IMR-90 (cell line): ENCODE data around the gene MGAT5. TPM values are rescaled to one million over a fixed set of nuclear protein-coding genes. Genes with fewer than 3 reads are reported as not detected.

Experiments
- ATAC-seq: fragments of 200-7000 bp; cut with Tn5 transposase; 2 replicates; pipeline ENCODE4 v1.9.1; 2020; ENCODE audit warnings: low read depth, mild to moderate bottlenecking, moderate library complexity
- BruUV-seq: library from RNA; stranded (reverse); fragments of 400-500 nt; replicated peaks from 2 replicates; lab custom pipeline; 2021; lab: Mats Ljungman, UMichigan
- CTCF ChIA-PET: fragments of 300-600 bp; formaldehyde crosslinking; extraction: SDS; loops from one replicate; lab custom pipeline; 2021; ENCODE audit warnings: antibody characterized with exemption; lab: Yijun Ruan, JAX
- POLR2A ChIA-PET: fragments of 300-600 bp; sonication (Branson Sonifier 250); formaldehyde crosslinking; loops from one replicate; lab custom pipeline; 2022; ENCODE audit warnings: antibody characterized with exemption; ENCODE audit not compliant: unreplicated experiment; lab: Charles Lee
- DNase-seq: peaks from one replicate; pipeline ENCODE4 v3.0.0; 2013
- H2AFZ ChIP-seq: replicated peaks from 2 replicates; pipeline ENCODE3; 2013; ENCODE audit warnings: low read length, mild to moderate bottlenecking; ENCODE audit not compliant: poor library complexity
- H2AK5ac ChIP-seq: 2 replicates; pipeline ENCODE4 v1.6.1; 2013; ENCODE audit warnings: low read depth, low read length, inconsistent platforms
- H2AK9ac ChIP-seq: replicated peaks from 2 replicates; pipeline ENCODE3; 2013; ENCODE audit warnings: mild to moderate bottlenecking, low read depth, low read length, moderate library complexity; ENCODE audit not compliant: poor library complexity
- H2BK120ac ChIP-seq: 2 replicates; pipeline ENCODE4 v1.6.1; 2013; ENCODE audit warnings: low read depth, low read length, inconsistent platforms
- H2BK15ac ChIP-seq: 3 replicates; pipeline ENCODE4 v1.6.1; 2013; ENCODE audit warnings: low read depth, low read length, inconsistent platforms
- H2BK20ac ChIP-seq: 2 replicates; pipeline ENCODE4 v1.6.1; 2013; ENCODE audit warnings: low read depth, mild to moderate bottlenecking, inconsistent platforms, low read length, moderate library complexity
- H2BK5ac ChIP-seq: 2 replicates; pipeline ENCODE4 v1.6.1; 2013; ENCODE audit warnings: mild to moderate bottlenecking, low read depth, low read length, inconsistent platforms; ENCODE audit not compliant: poor library complexity, severe bottlenecking
- H3K14ac ChIP-seq: replicated peaks from 2 replicates; pipeline ENCODE4 v1.6.1; 2013; ENCODE audit warnings: low read depth, low read length, inconsistent platforms
- H3K18ac ChIP-seq: 2 replicates; pipeline ENCODE4 v1.6.1; 2013; ENCODE audit warnings: low read depth, low read length, control low read depth
- H3K23ac ChIP-seq: 2 replicates; pipeline ENCODE4 v1.6.1; 2013; ENCODE audit warnings: low read depth, low read length, inconsistent platforms
- H3K27ac ChIP-seq: 2 replicates; pipeline ENCODE4 v1.5.1; 2013; ENCODE audit warnings: mild to moderate bottlenecking, control low read depth, low read length; ENCODE audit not compliant: insufficient read depth
- H3K27me3 ChIP-seq: 2 replicates; pipeline ENCODE4 v1.6.1; 2013; ENCODE audit warnings: low read length; ENCODE audit not compliant: control insufficient read depth, insufficient read depth
- H3K36me3 ChIP-seq: 2 replicates; pipeline ENCODE4 v1.6.1; 2013; ENCODE audit warnings: low read length, mixed read lengths; ENCODE audit not compliant: control insufficient read depth, insufficient read depth
- H3K4ac ChIP-seq: 2 replicates; pipeline ENCODE4 v1.6.1; 2013; ENCODE audit warnings: low read depth, low read length, inconsistent platforms
- H3K4me1 ChIP-seq: 2 replicates; pipeline ENCODE4 v1.6.1; 2013; ENCODE audit warnings: low read length, mixed read lengths; ENCODE audit not compliant: control insufficient read depth, insufficient read depth
- H3K4me2 ChIP-seq: 2 replicates; pipeline ENCODE4 v1.6.1; 2013; ENCODE audit warnings: low read depth, mild to moderate bottlenecking, control low read depth, low read length, moderate library complexity
- H3K4me3 ChIP-seq: 2 replicates; pipeline ENCODE4 v1.5.1; 2013; ENCODE audit warnings: low read depth, mild to moderate bottlenecking, control low read depth, low read length, moderate library complexity; ENCODE audit not compliant: insufficient read depth
- H3K56ac ChIP-seq: 2 replicates; pipeline ENCODE4 v1.6.1; 2013; ENCODE audit warnings: low read length, inconsistent platforms; ENCODE audit not compliant: insufficient read depth; ENCODE audit errors: extremely low read depth
- H3K79me1 ChIP-seq, 2 experiments: 2 replicates each; pipeline ENCODE4 v1.6.1; 2013; ENCODE audit warnings: low read length in 2 of 2, inconsistent platforms in 1 of 2, low read depth in 1 of 2
- H3K9ac ChIP-seq: 2 replicates; pipeline ENCODE4 v1.6.1; 2013; ENCODE audit warnings: low read depth, low read length, control low read depth
- H3K9me1 ChIP-seq: 2 replicates; pipeline ENCODE4 v1.6.1; 2013; ENCODE audit warnings: low read length, inconsistent platforms; ENCODE audit not compliant: insufficient read depth
- H3K9me3 ChIP-seq: 2 replicates; pipeline ENCODE4 v1.6.1; 2013; ENCODE audit warnings: low read length; ENCODE audit not compliant: control insufficient read depth, insufficient read depth
- H4K20me1 ChIP-seq: 2 replicates; pipeline ENCODE4 v1.6.1; 2013; ENCODE audit warnings: low read length, inconsistent platforms; ENCODE audit not compliant: insufficient read depth
- H4K5ac ChIP-seq: 2 replicates; pipeline ENCODE4 v1.6.1; 2013; ENCODE audit warnings: mild to moderate bottlenecking, low read depth, low read length, control low read depth
- H4K8ac ChIP-seq, 2 experiments: 2 replicates each; pipeline ENCODE4 v1.6.1; 2013; ENCODE audit warnings: low read depth in 2 of 2, low read length in 2 of 2, control low read depth in 1 of 2, inconsistent platforms in 1 of 2
- H4K91ac ChIP-seq: 2 replicates; pipeline ENCODE4 v1.6.1; 2013; ENCODE audit warnings: low read depth, low read length, inconsistent platforms; ENCODE audit not compliant: insufficient read depth
- BHLHE40 ChIP-seq: fragments of 150-350 bp; IDR thresholded peaks from 2 replicates; pipeline ENCODE4 v1.6.1; 2016; ENCODE audit warnings: mild to moderate bottlenecking, low read depth, low read length
- CEBPB ChIP-seq: IDR thresholded peaks from 2 replicates; pipeline ENCODE4 v1.6.1; 2012; ENCODE audit warnings: low read depth, low read length, improper control_type of control experiment
- CHD1 ChIP-seq: IDR thresholded peaks from 2 replicates; pipeline ENCODE4 v1.6.1; 2012; ENCODE audit warnings: low read depth, low read length, improper control_type of control experiment
- FOS ChIP-seq: fragments of 150-350 bp; IDR thresholded peaks from 2 replicates; pipeline ENCODE4 v1.6.1; 2016; ENCODE audit warnings: low read depth, low read length
- MAFK ChIP-seq: IDR thresholded peaks from 2 replicates; pipeline ENCODE4 v1.6.1; 2012; ENCODE audit warnings: low read depth, low read length, improper control_type of control experiment
- MAZ ChIP-seq: IDR thresholded peaks from 2 replicates; pipeline ENCODE4 v1.6.1; 2012; ENCODE audit warnings: low read depth, mild to moderate bottlenecking, low read length, improper control_type of control experiment, moderate library complexity, borderline replicate concordance
- MXI1 ChIP-seq: IDR thresholded peaks from 2 replicates; pipeline ENCODE4 v1.6.1; 2012; ENCODE audit warnings: low read depth, mild to moderate bottlenecking, low read length, moderate library complexity, borderline replicate concordance
- NFE2L2 ChIP-seq: fragments of 150-350 bp; IDR thresholded peaks from 2 replicates; pipeline ENCODE4 v1.6.1; 2016; ENCODE audit warnings: low read depth, mild to moderate bottlenecking, low read length
- POLR2A ChIP-seq: IDR thresholded peaks from 2 replicates; pipeline ENCODE4 v1.6.1; 2012; ENCODE audit warnings: mild to moderate bottlenecking, low read depth, low read length
- RAD21 ChIP-seq: IDR thresholded peaks from 2 replicates; pipeline ENCODE4 v1.6.1; 2012; ENCODE audit warnings: low read length, improper control_type of control experiment
- RCOR1 ChIP-seq: IDR thresholded peaks from 2 replicates; pipeline ENCODE4 v1.6.1; 2012; ENCODE audit warnings: mild to moderate bottlenecking, low read length, improper control_type of control experiment; ENCODE audit not compliant: insufficient replicate concordance
- RFX5 ChIP-seq: IDR thresholded peaks from 2 replicates; pipeline ENCODE4 v1.8.0; 2012; ENCODE audit warnings: low read depth, mild to moderate bottlenecking, low read length, moderate library complexity
- SMC3 ChIP-seq: fragments of 150-350 bp; IDR thresholded peaks from 2 replicates; pipeline ENCODE4 v1.6.1; 2016; ENCODE audit warnings: low read depth, mild to moderate bottlenecking, antibody characterized with exemption, low read length, moderate library complexity
- WGBS, 2 experiments: methylation state at CpG; one replicate each; pipeline versions ENCODE4 v1.1.5 to v1.1.7; 2013; ENCODE audit warnings: missing lambda C conversion rate in 2 of 2; ENCODE audit not compliant: insufficient read length in 1 of 2; ENCODE audit errors: extremely low coverage in 2 of 2; 5-methylcytosine and 5-hydroxymethylcytosine counted together
- dilution Hi-C: fragments of 300-500 bp; cut with HindIII; formaldehyde crosslinking; loops from one replicate; pipeline ENCODE4 v1.14.3; 2018; ENCODE audit warnings: low sequenced_read_pairs; ENCODE audit not compliant: unreplicated experiment
- in situ Hi-C: fragments of 300-500 bp; cut with MboI; formaldehyde crosslinking; loops from 3 replicates; pipeline ENCODE4 v1.14.3; 2019; ENCODE audit warnings: low sequenced_read_pairs, inconsistent platforms, mixed read lengths
- intact Hi-C: fragments of 100-400 bp; cut with micrococcal nuclease; formaldehyde crosslinking; loops from 2 replicates; pipeline ENCODE4 v1.10.0; 2022
- polyA plus RNA-seq, 3 experiments: library from polyadenylated mRNA; depleted of rRNA; stranded (reverse); fragments of >200 nt; gene quantifications; 2 replicates each; pipeline ENCODE4 v1.2.3, GENCODE V29; 2012; ENCODE audit warnings: low replicate concordance in 1 of 3
- total RNA-seq: library from RNA; depleted of rRNA; stranded (reverse); fragments of >200 nt; gene quantifications from 2 replicates; pipeline ENCODE4 v1.2.3, GENCODE V29; 2012
- TF ChIP-seq, protein P1 (sequence below): fragments of 150-350 bp; IDR thresholded peaks from 2 replicates; pipeline ENCODE4 v1.6.1; 2017; ENCODE audit warnings: mild to moderate bottlenecking, antibody characterized with exemption, low read length, low read depth
- TF ChIP-seq, protein P2 (sequence below): fragments of 150-350 bp; IDR thresholded peaks from 2 replicates; pipeline ENCODE4 v1.6.1; 2016; ENCODE audit warnings: low read depth, mild to moderate bottlenecking, low read length, moderate library complexity, borderline replicate concordance
- TF ChIP-seq, protein P3 (sequence below): conservative IDR thresholded peaks from 2 replicates; pipeline ENCODE4 v1.5.1; 2012; ENCODE audit warnings: mild to moderate bottlenecking, low read depth, low read length, improper control_type of control experiment

The MGAT5 gene
- total and polyA plus RNA-seq, 2 of the 4 experiments (the other 2 are of a cell fraction): 22.9 to 59.9 TPM

DNA sequence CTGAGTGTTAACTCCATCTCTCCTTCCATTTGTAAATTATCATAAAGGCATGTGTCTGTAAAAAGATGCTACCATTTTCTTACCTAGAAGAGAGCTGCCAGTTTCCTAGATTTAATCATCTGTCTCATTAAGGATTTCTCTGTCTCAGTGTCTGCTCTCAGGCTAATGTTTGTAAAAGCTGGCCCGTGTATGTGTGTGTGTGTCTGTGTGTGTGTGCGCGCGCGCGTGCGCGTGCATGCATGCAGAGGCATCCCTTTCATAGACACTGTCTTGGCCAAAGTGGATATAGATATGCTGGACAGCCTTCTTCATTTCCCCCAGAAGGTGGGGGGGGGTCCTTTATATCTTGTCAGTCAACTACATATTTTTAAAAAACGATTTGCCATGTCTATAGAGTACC lies 18.9 kb downstream of the MGAT5 start:
- H3K56ac ChIP-seq: no peak overlapping the region
- ATAC-seq (no peak), DNase-seq (no peak)
- no peak overlapping the region for H3K27ac ChIP-seq
- POLR2A ChIA-PET: no interaction called here
- H4K20me1 ChIP-seq: peaks cover 21% of the 10 kb centered on the region
- H3K18ac ChIP-seq: no peak overlapping the region
- no peaks in the 10 kb centered on the region for H3K9me3 ChIP-seq
- no peak overlapping the region for H2BK15ac ChIP-seq
- no peak overlapping the region for H4K5ac ChIP-seq
- intact Hi-C loops: no loop called here
- no peak overlapping the region for H2BK20ac ChIP-seq
- no peak overlapping the region for H3K14ac ChIP-seq
- H3K4ac ChIP-seq: no peak overlapping the region
- no peak overlapping the region for H2AK9ac ChIP-seq
- no peaks in the 10 kb centered on the region for H3K27me3 ChIP-seq
- peaks cover 3% of the 10 kb centered on the region; the same call in 1 of the 2 replicates for H3K4me1 ChIP-seq
- H4K8ac ChIP-seq: no peak overlapping the region
- no peak overlapping the region for H4K91ac ChIP-seq
- WGBS, 2 experiments: no CpG with 5 or more reads among the region's 9 CpGs
- no peak overlapping the region for H2AK5ac ChIP-seq
- H3K4me2 ChIP-seq: no peak overlapping the region
- BruUV-seq: no TSS peak
- H3K23ac ChIP-seq: no peak overlapping the region
- CTCF ChIA-PET: no interaction called here
- H3K9ac ChIP-seq: no peak overlapping the region
- dilution Hi-C loops: no loop called here
- H2BK5ac ChIP-seq: no peak overlapping the region
- H3K4me3 ChIP-seq: no peak overlapping the region
- peaks cover 31 to 63% of the 10 kb centered on the region in 2 experiments for H3K79me1 ChIP-seq
- H2AFZ ChIP-seq: no peak overlapping the region
- TF ChIP-seq POLR2A: no peak
- no peak for TF ChIP-seq NFE2L2
- no peak for TF ChIP-seq MAFK
- no peak for TF ChIP-seq SMC3
- TF ChIP-seq MAZ: no peak
- TF ChIP-seq, protein P1, sequence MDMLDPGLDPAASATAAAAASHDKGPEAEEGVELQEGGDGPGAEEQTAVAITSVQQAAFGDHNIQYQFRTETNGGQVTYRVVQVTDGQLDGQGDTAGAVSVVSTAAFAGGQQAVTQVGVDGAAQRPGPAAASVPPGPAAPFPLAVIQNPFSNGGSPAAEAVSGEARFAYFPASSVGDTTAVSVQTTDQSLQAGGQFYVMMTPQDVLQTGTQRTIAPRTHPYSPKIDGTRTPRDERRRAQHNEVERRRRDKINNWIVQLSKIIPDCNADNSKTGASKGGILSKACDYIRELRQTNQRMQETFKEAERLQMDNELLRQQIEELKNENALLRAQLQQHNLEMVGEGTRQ: no peak
- TF ChIP-seq RAD21: no peak
- no peak for TF ChIP-seq BHLHE40
- TF ChIP-seq, protein P2, sequence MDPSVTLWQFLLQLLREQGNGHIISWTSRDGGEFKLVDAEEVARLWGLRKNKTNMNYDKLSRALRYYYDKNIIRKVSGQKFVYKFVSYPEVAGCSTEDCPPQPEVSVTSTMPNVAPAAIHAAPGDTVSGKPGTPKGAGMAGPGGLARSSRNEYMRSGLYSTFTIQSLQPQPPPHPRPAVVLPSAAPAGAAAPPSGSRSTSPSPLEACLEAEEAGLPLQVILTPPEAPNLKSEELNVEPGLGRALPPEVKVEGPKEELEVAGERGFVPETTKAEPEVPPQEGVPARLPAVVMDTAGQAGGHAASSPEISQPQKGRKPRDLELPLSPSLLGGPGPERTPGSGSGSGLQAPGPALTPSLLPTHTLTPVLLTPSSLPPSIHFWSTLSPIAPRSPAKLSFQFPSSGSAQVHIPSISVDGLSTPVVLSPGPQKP: no peak
- TF ChIP-seq RCOR1: no peak
- TF ChIP-seq FOS: no peak
- TF ChIP-seq, protein P3, sequence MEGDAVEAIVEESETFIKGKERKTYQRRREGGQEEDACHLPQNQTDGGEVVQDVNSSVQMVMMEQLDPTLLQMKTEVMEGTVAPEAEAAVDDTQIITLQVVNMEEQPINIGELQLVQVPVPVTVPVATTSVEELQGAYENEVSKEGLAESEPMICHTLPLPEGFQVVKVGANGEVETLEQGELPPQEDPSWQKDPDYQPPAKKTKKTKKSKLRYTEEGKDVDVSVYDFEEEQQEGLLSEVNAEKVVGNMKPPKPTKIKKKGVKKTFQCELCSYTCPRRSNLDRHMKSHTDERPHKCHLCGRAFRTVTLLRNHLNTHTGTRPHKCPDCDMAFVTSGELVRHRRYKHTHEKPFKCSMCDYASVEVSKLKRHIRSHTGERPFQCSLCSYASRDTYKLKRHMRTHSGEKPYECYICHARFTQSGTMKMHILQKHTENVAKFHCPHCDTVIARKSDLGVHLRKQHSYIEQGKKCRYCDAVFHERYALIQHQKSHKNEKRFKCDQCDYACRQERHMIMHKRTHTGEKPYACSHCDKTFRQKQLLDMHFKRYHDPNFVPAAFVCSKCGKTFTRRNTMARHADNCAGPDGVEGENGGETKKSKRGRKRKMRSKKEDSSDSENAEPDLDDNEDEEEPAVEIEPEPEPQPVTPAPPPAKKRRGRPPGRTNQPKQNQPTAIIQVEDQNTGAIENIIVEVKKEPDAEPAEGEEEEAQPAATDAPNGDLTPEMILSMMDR: no peak
- TF ChIP-seq CEBPB: no peak
- TF ChIP-seq MXI1: no peak
- TF ChIP-seq CHD1: no peak
- TF ChIP-seq RFX5: no peak
- H2BK120ac ChIP-seq: no peak overlapping the region
- H3K9me1 ChIP-seq: peaks cover 14% of the 10 kb centered on the region
- in situ Hi-C loops: no loop called here
- H3K36me3 ChIP-seq: peaks cover 17% of the 10 kb centered on the region
